ENCODE measurements around the gene KCNN2. TPM values are rescaled to one million over a fixed set of nuclear protein-coding genes. Genes with fewer than 3 reads are reported as not detected.

The KCNN2 gene
- total RNA-seq, 1 donor from 2014 or later, result not detected

GRCh38 chr5:114367029-114367428 is 5.2 kb downstream of the KCNN2 start:
- no peak for DNase-seq
- Mint-ChIP-seq H3K27me3 (peaks cover 22% of the 10 kb centered on the region), H3K9me3 (no peaks in the 10 kb centered on the region), H3K4me3 (no peak overlapping the region), H3K27ac (no peak overlapping the region), H3K36me3 (ENCODE audit: low read depth) (no peaks in the 10 kb centered on the region), H3K4me1 (peaks cover 2% of the 10 kb centered on the region)
- intact Hi-C loops (cut with micrococcal nuclease), result no loop called here
- CTCF ChIA-PET, result no interaction called here
- ATAC-seq (ENCODE audit: low read depth), result no peak
- TF ChIP-seq CTCF (IDR thresholded peaks at IDR 0.05), result no peak
- POLR2A ChIA-PET, result no interaction called here

- intact Hi-C loops (cut with micrococcal nuclease), result no loop called here
- Mint-ChIP-seq H3K4me1 (no peaks in the 10 kb centered on the region), H3K9me3 (no peaks in the 10 kb centered on the region), H3K4me3 (no peak overlapping the region), H3K36me3 (ENCODE audit: low read depth) (no peaks in the 10 kb centered on the region), H3K27me3 (no peaks in the 10 kb centered on the region), H3K27ac (no peak overlapping the region)
- CTCF ChIA-PET, result no interaction called here
- no peak for DNase-seq
- POLR2A ChIA-PET, result no interaction called here
- no peak for ATAC-seq (ENCODE audit: low read depth)
- TF ChIP-seq CTCF (IDR thresholded peaks at IDR 0.05), result no peak
Observed at GRCh38 chr5:114369680-114370417, 8.0 kb downstream of the KCNN2 start.

GRCh38 chr5:114377050-114377844 is 15.4 kb downstream of the KCNN2 start:
- no peak overlapping the region for H3K27ac Mint-ChIP-seq
- H3K9me3 Mint-ChIP-seq, result no peaks in the 10 kb centered on the region
- DNase-seq (no peak), ATAC-seq (ENCODE audit: low read depth) (no peak)
- intact Hi-C loops (cut with micrococcal nuclease), result no loop called here
- no peak for TF ChIP-seq CTCF (IDR thresholded peaks at IDR 0.05)
- ChIA-PET CTCF (no interaction called here), POLR2A (no interaction called here)
- H3K36me3 Mint-ChIP-seq (ENCODE audit: low read depth), result no peaks in the 10 kb centered on the region
- H3K4me1 Mint-ChIP-seq, result no peaks in the 10 kb centered on the region
- no peak overlapping the region for H3K4me3 Mint-ChIP-seq
- no peaks in the 10 kb centered on the region for H3K27me3 Mint-ChIP-seq

GRCh38 chr5:114377946-114378345 is 16.1 kb downstream of the KCNN2 start:
- POLR2A ChIA-PET, result no interaction called here
- H3K4me1 Mint-ChIP-seq, result no peaks in the 10 kb centered on the region
- ATAC-seq (ENCODE audit: low read depth) (no peak), DNase-seq (no peak)
- intact Hi-C loops (cut with micrococcal nuclease), result no loop called here
- H3K36me3 Mint-ChIP-seq (ENCODE audit: low read depth), result no peaks in the 10 kb centered on the region
- CTCF ChIA-PET, result no interaction called here
- no peaks in the 10 kb centered on the region for H3K9me3 Mint-ChIP-seq
- no peak for TF ChIP-seq CTCF (IDR thresholded peaks at IDR 0.05)
- H3K27me3 Mint-ChIP-seq, result no peaks in the 10 kb centered on the region
- H3K4me3 Mint-ChIP-seq, result no peak overlapping the region
- H3K27ac Mint-ChIP-seq, result no peak overlapping the region

- Mint-ChIP-seq H3K27me3 (no peaks in the 10 kb centered on the region), H3K9me3 (no peaks in the 10 kb centered on the region), H3K36me3 (ENCODE audit: low read depth) (no peaks in the 10 kb centered on the region), H3K4me1 (no peaks in the 10 kb centered on the region), H3K27ac (no peak overlapping the region), H3K4me3 (no peak overlapping the region)
- DNase-seq (no peak), ATAC-seq (ENCODE audit: low read depth) (no peak)
- no peak for TF ChIP-seq CTCF (IDR thresholded peaks at IDR 0.05)
- ChIA-PET CTCF (no interaction called here), POLR2A (no interaction called here)
- intact Hi-C loops (cut with micrococcal nuclease), result no loop called here
Observed at GRCh38 chr5:114380721-114381120, 18.9 kb downstream of the KCNN2 start.
